Fibroblast of lung (primary cell): ENCODE measurements around the gene NFIC. TPM values are rescaled to one million over a fixed set of nuclear protein-coding genes. Genes with fewer than 3 reads are reported as not detected.

ENCODE experiments used
- DNase-seq, 2 donors: peaks; one replicate each; pipeline versions ENCODE4 v3.0.0 to v3.0.0-alpha.2; 2010; ENCODE audit warnings: low read depth in 2 of 2
- H2AFZ ChIP-seq: 2 replicates; pipeline ENCODE4 v1.5.1; 2012; ENCODE audit warnings: low read length, control low read depth, inconsistent platforms
- H3K27ac ChIP-seq: 2 replicates; pipeline ENCODE4 v1.5.1; 2011; ENCODE audit warnings: low read length, control low read depth; ENCODE audit not compliant: insufficient read depth
- H3K27me3 ChIP-seq: 2 replicates; pipeline ENCODE4 v1.5.1; 2011; ENCODE audit warnings: mild to moderate bottlenecking, low read length; ENCODE audit not compliant: control insufficient read depth, insufficient read depth
- H3K36me3 ChIP-seq: 2 replicates; pipeline ENCODE4 v1.5.1; 2011; ENCODE audit warnings: low read length; ENCODE audit not compliant: control insufficient read depth, insufficient read depth
- H3K4me1 ChIP-seq: 2 replicates; pipeline ENCODE4 v1.5.1; 2011; ENCODE audit warnings: low read length; ENCODE audit not compliant: control insufficient read depth, insufficient read depth; ENCODE audit errors: extremely low read depth
- H3K4me2 ChIP-seq: 2 replicates; pipeline ENCODE4 v1.5.1; 2011; ENCODE audit warnings: low read length, control low read depth; ENCODE audit not compliant: insufficient read depth; ENCODE audit errors: extremely low read depth
- H3K4me3 ChIP-seq, 4 experiments: fragments of 200-600 bp in 1 of 4; sonication (generic) in 1 of 4; replicated peaks in 1 of 4; 2 replicates each; pipeline ENCODE4 v1.5.1; 2011 to 2016; ENCODE audit warnings: low read length in 4 of 4, low read depth in 3 of 4, mild to moderate bottlenecking in 3 of 4, control low read depth in 2 of 4, inconsistent platforms in 1 of 4, mixed read lengths in 1 of 4; ENCODE audit not compliant: insufficient read depth in 1 of 4; ENCODE audit errors: control extremely low read depth in 1 of 4
- H3K79me2 ChIP-seq: 2 replicates; pipeline ENCODE4 v1.5.1; 2012; ENCODE audit warnings: mild to moderate bottlenecking, low read length, inconsistent platforms; ENCODE audit not compliant: control insufficient read depth, insufficient read depth
- H3K9ac ChIP-seq: 2 replicates; pipeline ENCODE4 v1.5.1; 2011; ENCODE audit warnings: mild to moderate bottlenecking, low read length, control low read depth; ENCODE audit not compliant: insufficient read depth
- H3K9me3 ChIP-seq: 2 replicates; pipeline ENCODE4 v1.5.1; 2012; ENCODE audit warnings: low read depth, low read length; ENCODE audit not compliant: control insufficient read depth, insufficient read depth
- H4K20me1 ChIP-seq: 2 replicates; pipeline ENCODE4 v1.5.1; 2011; ENCODE audit warnings: low read length; ENCODE audit not compliant: control insufficient read depth, insufficient read depth; ENCODE audit errors: extremely low read depth
- CTCF ChIP-seq, 2 donors: IDR thresholded peaks in 1 of 2; conservative IDR thresholded peaks in 1 of 2; 1 replicate in 1 of 2; 2 replicates in 1 of 2; pipeline ENCODE4 v1.5.1; 2011 to 2012; ENCODE audit warnings: low read length in 2 of 2, control low read depth in 1 of 2, inconsistent platforms in 1 of 2, low read depth in 1 of 2, mild to moderate bottlenecking in 1 of 2
- EZH2 ChIP-seq: IDR thresholded peaks from 2 replicates; pipeline ENCODE4 v1.5.1; 2012; ENCODE audit warnings: low read length, control low read depth, mild to moderate bottlenecking; ENCODE audit errors: missing control alignments
- polyA plus RNA-seq, 2 donors: library from polyadenylated mRNA; depleted of rRNA in 1 of 2; stranded (reverse) in 1 of 2; unstranded in 1 of 2; fragments of >200 nt; gene quantifications; 2 replicates each; pipeline ENCODE4 v1.2.1, GENCODE V29; 2011 to 2012; ENCODE audit warnings: missing spikeins in 1 of 2
- total RNA-seq: library from RNA; depleted of rRNA; stranded (reverse); fragments of >200 nt; gene quantifications from 2 replicates; pipeline ENCODE4 v1.2.1, GENCODE V29; 2014

The NFIC gene
- total and polyA plus RNA-seq, 2 donors (not counting 1 experiment from before 2014, with no cell fraction given) = 7.9 to 66.4 TPM

- H3K27ac ChIP-seq = no peak overlapping the region
- no peaks in the 10 kb centered on the region for H3K9me3 ChIP-seq
- no peaks in the 10 kb centered on the region for H3K27me3 ChIP-seq
- H3K36me3 ChIP-seq = peaks cover 34% of the 10 kb centered on the region
- TF ChIP-seq CTCF (conservative IDR thresholded peaks at IDR 0.05 in 1 of 2, IDR thresholded peaks at IDR 0.05 in 1 of 2; ENCODE audit: low read depth in 1 of 2, low read length in 2 of 2) (no peak), EZH2 (no peak)
- no peak overlapping the region for H3K9ac ChIP-seq
- no peak overlapping the region for H3K4me2 ChIP-seq
- H3K4me3 ChIP-seq = no peak overlapping the region
- peaks cover 25% of the 10 kb centered on the region for H3K4me1 ChIP-seq
- H4K20me1 ChIP-seq = no peaks in the 10 kb centered on the region
- no peak overlapping the region for H2AFZ ChIP-seq
- DNase-seq = peak in 1 of 2 donors; percentile 25
- peaks cover 35% of the 10 kb centered on the region for H3K79me2 ChIP-seq
These were observed 89.7 kb downstream of the NFIC start for GRCh38 chr19:3455960-3456601.

- no peak for DNase-seq
- no peak overlapping the region for H3K4me3 ChIP-seq
- peaks cover 20% of the 10 kb centered on the region for H3K4me1 ChIP-seq
- H3K36me3 ChIP-seq = peaks cover 34% of the 10 kb centered on the region
- H3K9ac ChIP-seq = no peak overlapping the region
- H3K27ac ChIP-seq = peak overlapping the region; percentile 85
- no peaks in the 10 kb centered on the region for H4K20me1 ChIP-seq
- H3K4me2 ChIP-seq = no peak overlapping the region
- H3K9me3 ChIP-seq = no peaks in the 10 kb centered on the region
- H3K79me2 ChIP-seq = peaks cover 35% of the 10 kb centered on the region
- TF ChIP-seq CTCF (conservative IDR thresholded peaks at IDR 0.05 in 1 of 2, IDR thresholded peaks at IDR 0.05 in 1 of 2; ENCODE audit: low read depth in 1 of 2, low read length in 2 of 2) (no peak), EZH2 (no peak)
- no peak overlapping the region for H2AFZ ChIP-seq
- no peaks in the 10 kb centered on the region for H3K27me3 ChIP-seq
These were observed 90.6 kb downstream of the NFIC start for GRCh38 chr19:3456925-3457527.

- peak in 1 of 2 donors; percentile 39 for DNase-seq
- Histone ChIP-seq H3K4me3 (no peak overlapping the region), H3K9me3 (no peaks in the 10 kb centered on the region), H2AFZ (no peak overlapping the region), H3K27me3 (no peaks in the 10 kb centered on the region), H3K4me2 (no peak overlapping the region), H3K27ac (peak overlapping the region; percentile 85), H3K4me1 (peaks cover 20% of the 10 kb centered on the region), H3K36me3 (peaks cover 30% of the 10 kb centered on the region), H4K20me1 (no peaks in the 10 kb centered on the region), H3K79me2 (peaks cover 30% of the 10 kb centered on the region), H3K9ac (no peak overlapping the region)
- no peak for TF ChIP-seq CTCF (conservative IDR thresholded peaks at IDR 0.05 in 1 of 2, IDR thresholded peaks at IDR 0.05 in 1 of 2; ENCODE audit: low read depth in 1 of 2, low read length in 2 of 2)
- TF ChIP-seq EZH2 = no peak
These were observed 91.3 kb downstream of the NFIC start for GRCh38 chr19:3457528-3458228.
